ENCODE data around the gene GPC4.

DNA sequence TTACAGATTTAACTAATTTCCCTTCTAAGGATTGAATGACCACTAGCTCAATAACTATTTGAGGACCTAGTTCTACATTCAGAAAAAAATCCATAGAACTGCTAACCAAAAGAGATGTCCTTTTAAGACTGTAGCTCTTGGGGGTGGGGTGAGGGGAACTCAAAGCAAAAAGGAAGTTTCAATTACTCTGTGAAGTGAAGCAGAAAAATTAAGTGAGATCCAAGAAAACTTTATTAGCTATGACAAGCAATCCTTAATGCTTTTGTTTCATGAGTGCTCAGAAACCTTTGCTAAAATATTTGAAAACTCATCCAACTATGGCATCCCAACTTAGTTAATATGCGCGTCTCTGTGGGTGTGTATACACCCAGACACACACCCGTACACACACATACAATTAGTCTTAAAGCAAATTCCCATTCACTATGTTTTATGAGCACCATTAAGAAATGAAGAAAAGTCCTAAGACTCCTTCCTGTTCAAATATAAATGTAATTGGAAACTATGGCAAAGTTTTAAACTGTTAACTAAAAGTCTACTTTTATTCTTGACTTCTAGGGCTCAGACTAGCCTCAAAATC, 44.5 kb downstream of the GPC4 start:
- TF ChIP-seq, protein P1, sequence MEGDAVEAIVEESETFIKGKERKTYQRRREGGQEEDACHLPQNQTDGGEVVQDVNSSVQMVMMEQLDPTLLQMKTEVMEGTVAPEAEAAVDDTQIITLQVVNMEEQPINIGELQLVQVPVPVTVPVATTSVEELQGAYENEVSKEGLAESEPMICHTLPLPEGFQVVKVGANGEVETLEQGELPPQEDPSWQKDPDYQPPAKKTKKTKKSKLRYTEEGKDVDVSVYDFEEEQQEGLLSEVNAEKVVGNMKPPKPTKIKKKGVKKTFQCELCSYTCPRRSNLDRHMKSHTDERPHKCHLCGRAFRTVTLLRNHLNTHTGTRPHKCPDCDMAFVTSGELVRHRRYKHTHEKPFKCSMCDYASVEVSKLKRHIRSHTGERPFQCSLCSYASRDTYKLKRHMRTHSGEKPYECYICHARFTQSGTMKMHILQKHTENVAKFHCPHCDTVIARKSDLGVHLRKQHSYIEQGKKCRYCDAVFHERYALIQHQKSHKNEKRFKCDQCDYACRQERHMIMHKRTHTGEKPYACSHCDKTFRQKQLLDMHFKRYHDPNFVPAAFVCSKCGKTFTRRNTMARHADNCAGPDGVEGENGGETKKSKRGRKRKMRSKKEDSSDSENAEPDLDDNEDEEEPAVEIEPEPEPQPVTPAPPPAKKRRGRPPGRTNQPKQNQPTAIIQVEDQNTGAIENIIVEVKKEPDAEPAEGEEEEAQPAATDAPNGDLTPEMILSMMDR (conservative IDR thresholded peaks at IDR 0.05 in 1 of 2, IDR thresholded peaks at IDR 0.05 in 1 of 2; ENCODE audit: extremely low read depth in 1 of 2, insufficient read depth in 1 of 2, low read depth in 1 of 2, low read length in 2 of 2): no peak
- no peak for TF ChIP-seq EZH2 (IDR thresholded peaks at IDR 0.05; ENCODE audit: borderline replicate concordance, low read length)
